HCT116 (cell line): ENCODE results near the gene EML1. TPM values are rescaled to one million over a fixed set of nuclear protein-coding genes. Genes with fewer than 3 reads are reported as not detected.

Experiments used
- ATAC-seq: fragments of 200-7000 bp; cut with Tn5 transposase; 2 replicates; pipeline ENCODE4 v1.9.1; 2020; ENCODE audit warnings: mild to moderate bottlenecking, moderate library complexity
- BruUV-seq: library from RNA; stranded (reverse); fragments of 400-500 nt; replicated peaks from 2 replicates; lab custom pipeline; 2021; lab: Mats Ljungman, UMichigan
- CTCF ChIA-PET: fragments of 300-600 bp; sonication (Branson Sonifier 250); formaldehyde crosslinking; loops from one replicate; lab custom pipeline; 2021; ENCODE audit warnings: antibody characterized with exemption; lab: Charles Lee
- POLR2A ChIA-PET: fragments of 300-600, 350-600 bp; sonication (Branson Sonifier 250); formaldehyde crosslinking; loops from one replicate; lab custom pipeline; 2021; ENCODE audit warnings: antibody characterized with exemption; lab: Charles Lee
- RAD21 ChIA-PET, 2 experiments: fragments of 300-600 bp; sonication (Branson Sonifier 250); formaldehyde crosslinking; loops; one replicate each; lab custom pipeline; 2023; ENCODE audit warnings: low total read pairs in 2 of 2; ENCODE audit not compliant: uncharacterized antibody in 2 of 2, unreplicated experiment in 2 of 2, low non-redundant PET in 1 of 2; lab: Charles Lee
- DNase-seq: peaks from one replicate; pipeline ENCODE4 v3.0.0-alpha.2; 2010; ENCODE audit warnings: low read depth, low spot score
- H2AFZ ChIP-seq: fragments of 200-600 bp; shearing (Covaris generic), sonication (generic); 2 replicates; pipeline ENCODE4 v1.6.1; 2017; ENCODE audit warnings: low read depth, mixed run types, mixed read lengths, antibody characterized with exemption, low read length; ENCODE audit not compliant: poor library complexity, severe bottlenecking
- H3K27ac ChIP-seq: 2 replicates; pipeline ENCODE4 v1.5.1; 2012; ENCODE audit warnings: low read depth, low read length
- H3K27me3 ChIP-seq: fragments of 200-600 bp; sonication (generic); 2 replicates; pipeline ENCODE4 v1.6.1; 2016; ENCODE audit warnings: mixed run types, low read length, mixed read lengths; ENCODE audit not compliant: insufficient read depth
- H3K36me3 ChIP-seq, 2 experiments: fragments of 200-500 bp in 1 of 2; fragments of 200-600 bp in 1 of 2; sonication (Bioruptor generic) in 1 of 2; sonication (generic) in 1 of 2; 2 replicates each; pipeline versions ENCODE4 v1.5.1 to v1.6.1; 2014 to 2016; ENCODE audit warnings: low read length in 2 of 2, inconsistent platforms in 1 of 2, mixed read lengths in 1 of 2, mixed run types in 1 of 2; ENCODE audit not compliant: insufficient read depth in 2 of 2, control insufficient read depth in 1 of 2
- H3K4me1 ChIP-seq, 2 experiments: fragments of 200-600 bp in 1 of 2; sonication (generic) in 1 of 2; 2 replicates each; pipeline versions ENCODE4 v1.5.1 to v1.6.1; 2012 to 2017; ENCODE audit warnings: low read length in 2 of 2, inconsistent platforms in 1 of 2, mild to moderate bottlenecking in 1 of 2, mixed read lengths in 1 of 2, mixed run types in 1 of 2, moderate library complexity in 1 of 2; ENCODE audit not compliant: insufficient read depth in 2 of 2, control insufficient read depth in 1 of 2
- H3K4me2 ChIP-seq: fragments of 200-600 bp; sonication (generic); 2 replicates; pipeline ENCODE4 v1.6.1; 2017; ENCODE audit warnings: mixed run types, low read length, mixed read lengths
- H3K4me3 ChIP-seq, 2 experiments: fragments of 200-600 bp in 1 of 2; sonication (generic) in 1 of 2; replicated peaks in 1 of 2; 2 replicates each; pipeline ENCODE4 v1.5.1; 2011 to 2016; ENCODE audit warnings: low read length in 2 of 2, control low read depth in 1 of 2, low read depth in 1 of 2, mild to moderate bottlenecking in 1 of 2, mixed read lengths in 1 of 2, mixed run types in 1 of 2
- H3K79me2 ChIP-seq: fragments of 200-600 bp; sonication (generic); 2 replicates; pipeline ENCODE4 v1.6.1; 2017; ENCODE audit warnings: mild to moderate bottlenecking, mixed run types, low read length, moderate library complexity, mixed read lengths; ENCODE audit not compliant: insufficient read depth
- H3K9ac ChIP-seq: fragments of 200-600 bp; sonication (generic); 2 replicates; pipeline ENCODE4 v1.6.1; 2016; ENCODE audit warnings: low read length, mixed read lengths
- H3K9me2 ChIP-seq: fragments of 200-600 bp; sonication (generic), shearing (Covaris generic); 2 replicates; pipeline ENCODE4 v1.6.1; 2017; ENCODE audit warnings: mixed run types, mild to moderate bottlenecking, moderate library complexity; ENCODE audit not compliant: insufficient read depth
- H3K9me3 ChIP-seq, 2 experiments: fragments of 200-500 bp in 1 of 2; fragments of 200-600 bp in 1 of 2; sonication (Bioruptor generic) in 1 of 2; sonication (generic) in 1 of 2; 2 replicates each; pipeline ENCODE4 v1.6.1; 2014 to 2017; ENCODE audit warnings: low read length in 2 of 2, mixed read lengths in 2 of 2, inconsistent platforms in 1 of 2, low read depth in 1 of 2, mild to moderate bottlenecking in 1 of 2, mixed run types in 1 of 2, moderate library complexity in 1 of 2; ENCODE audit not compliant: control insufficient read depth in 1 of 2, insufficient read depth in 1 of 2
- H4K20me1 ChIP-seq: fragments of 200-600 bp; sonication (generic), shearing (Covaris generic); 2 replicates; pipeline ENCODE4 v1.6.1; 2017; ENCODE audit warnings: mixed run types, mild to moderate bottlenecking, moderate library complexity; ENCODE audit not compliant: insufficient read depth
- CBX3 ChIP-seq: IDR thresholded peaks from 2 replicates; pipeline ENCODE4 v1.6.1; 2012; ENCODE audit warnings: low read depth
- CTCF ChIP-seq, 3 experiments: fragments of 200-600 bp in 1 of 3; sonication (generic) in 1 of 3; IDR thresholded peaks in 2 of 3; conservative IDR thresholded peaks in 1 of 3; 2 replicates each; pipeline ENCODE4 v1.5.1; 2012 to 2017; ENCODE audit warnings: low read depth in 2 of 3, low read length in 2 of 3, antibody characterized with exemption in 1 of 3, borderline replicate concordance in 1 of 3, control low read depth in 1 of 3, mild to moderate bottlenecking in 1 of 3, mixed read lengths in 1 of 3, mixed run types in 1 of 3, moderate library complexity in 1 of 3; ENCODE audit not compliant: insufficient read depth in 1 of 3
- EGR1 ChIP-seq: IDR thresholded peaks from 2 replicates; pipeline ENCODE4 v1.6.1; 2012; ENCODE audit warnings: low read depth
- ELF1 ChIP-seq: IDR thresholded peaks from 2 replicates; pipeline ENCODE4 v1.6.1; 2012; ENCODE audit warnings: low read depth, borderline replicate concordance
- EZH2 ChIP-seq: fragments of 200-600 bp; sonication (generic); IDR thresholded peaks from 2 replicates; pipeline ENCODE4 v1.6.1; 2017; ENCODE audit warnings: antibody characterized with exemption, mixed run types
- EZH2phosphoT487 ChIP-seq: fragments of 200-600 bp; IDR thresholded peaks from 2 replicates; pipeline ENCODE4 v1.6.1; 2018; ENCODE audit warnings: antibody characterized with exemption, borderline replicate concordance
- FOSL1 ChIP-seq: IDR thresholded peaks from 2 replicates; pipeline ENCODE4 v1.6.1; 2012; ENCODE audit warnings: low read depth
- JUND ChIP-seq: IDR thresholded peaks from 2 replicates; pipeline ENCODE4 v1.6.1; 2012
- MAX ChIP-seq: IDR thresholded peaks from 2 replicates; pipeline ENCODE4 v1.6.1; 2012
- POLR2A ChIP-seq: IDR thresholded peaks from 2 replicates; pipeline ENCODE4 v1.7.0; 2011; ENCODE audit warnings: borderline replicate concordance; ENCODE audit not compliant: insufficient read depth, insufficient read length; ENCODE audit errors: extremely low read depth
- RAD21 ChIP-seq: IDR thresholded peaks from 2 replicates; pipeline ENCODE4 v1.6.1; 2012; ENCODE audit warnings: low read depth, mild to moderate bottlenecking
- SIN3A ChIP-seq: IDR thresholded peaks from 2 replicates; pipeline ENCODE4 v1.6.1; 2012; ENCODE audit warnings: low read depth
- SP1 ChIP-seq: IDR thresholded peaks from 2 replicates; pipeline ENCODE4 v1.6.1; 2012; ENCODE audit warnings: low read depth
- SRF ChIP-seq: IDR thresholded peaks from 2 replicates; pipeline ENCODE4 v1.6.1; 2012; ENCODE audit warnings: low read depth
- TCF7L2 ChIP-seq: IDR thresholded peaks from 2 replicates; pipeline ENCODE4 v1.7.0; 2011; ENCODE audit warnings: borderline replicate concordance, inconsistent platforms; ENCODE audit not compliant: insufficient read depth, insufficient read length; ENCODE audit errors: extremely low read depth
- ZBTB33 ChIP-seq: IDR thresholded peaks from 2 replicates; pipeline ENCODE4 v1.6.1; 2011; ENCODE audit warnings: mild to moderate bottlenecking, low read length, moderate library complexity; ENCODE audit not compliant: insufficient replicate concordance; ENCODE audit errors: extremely low read depth
- ZNF274 ChIP-seq: fragments of 200-500 bp; sonication (Bioruptor generic); IDR thresholded peaks from 2 replicates; pipeline ENCODE4 v1.6.1; 2014; ENCODE audit warnings: mild to moderate bottlenecking, low read depth, low read length, inconsistent platforms
- intact Hi-C: fragments of 100-400 bp; cut with micrococcal nuclease; formaldehyde crosslinking; loops from 2 replicates; pipeline ENCODE4 v1.10.0; 2022
- total RNA-seq: library from RNA; stranded (reverse); gene quantifications from one replicate; pipeline ENCODE4 v1.2.1, GENCODE V29; 2021; ENCODE audit not compliant: unreplicated experiment
- TF ChIP-seq, protein P1 (sequence below): IDR thresholded peaks from 2 replicates; pipeline ENCODE4 v1.6.1; 2012
- TF ChIP-seq, protein P2 (sequence below): IDR thresholded peaks from 2 replicates; pipeline ENCODE4 v1.6.1; 2012; ENCODE audit warnings: low read depth

The EML1 gene
- total RNA-seq, 1 experiment from 2014 or later, result 7.4 TPM

GRCh38 chr14:99918781-99919180, 125.6 kb downstream of the EML1 start:
- no peak for TF ChIP-seq ELF1
- no peak for TF ChIP-seq SRF
- TF ChIP-seq, protein P1, sequence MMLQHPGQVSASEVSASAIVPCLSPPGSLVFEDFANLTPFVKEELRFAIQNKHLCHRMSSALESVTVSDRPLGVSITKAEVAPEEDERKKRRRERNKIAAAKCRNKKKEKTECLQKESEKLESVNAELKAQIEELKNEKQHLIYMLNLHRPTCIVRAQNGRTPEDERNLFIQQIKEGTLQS, result no peak
- TF ChIP-seq ZNF274, result no peak
- TF ChIP-seq CTCF (IDR thresholded peaks at IDR 0.05 in 2 of 3, conservative IDR thresholded peaks at IDR 0.05 in 1 of 3; ENCODE audit: borderline replicate concordance in 1 of 3, insufficient read depth in 1 of 3, low read depth in 2 of 3, low read length in 2 of 3), result no peak
- TF ChIP-seq TCF7L2, result no peak
- TF ChIP-seq SP1, result no peak
- no peak for TF ChIP-seq RAD21
- no peak for TF ChIP-seq ZBTB33
- TF ChIP-seq FOSL1, result no peak
- TF ChIP-seq, protein P2, sequence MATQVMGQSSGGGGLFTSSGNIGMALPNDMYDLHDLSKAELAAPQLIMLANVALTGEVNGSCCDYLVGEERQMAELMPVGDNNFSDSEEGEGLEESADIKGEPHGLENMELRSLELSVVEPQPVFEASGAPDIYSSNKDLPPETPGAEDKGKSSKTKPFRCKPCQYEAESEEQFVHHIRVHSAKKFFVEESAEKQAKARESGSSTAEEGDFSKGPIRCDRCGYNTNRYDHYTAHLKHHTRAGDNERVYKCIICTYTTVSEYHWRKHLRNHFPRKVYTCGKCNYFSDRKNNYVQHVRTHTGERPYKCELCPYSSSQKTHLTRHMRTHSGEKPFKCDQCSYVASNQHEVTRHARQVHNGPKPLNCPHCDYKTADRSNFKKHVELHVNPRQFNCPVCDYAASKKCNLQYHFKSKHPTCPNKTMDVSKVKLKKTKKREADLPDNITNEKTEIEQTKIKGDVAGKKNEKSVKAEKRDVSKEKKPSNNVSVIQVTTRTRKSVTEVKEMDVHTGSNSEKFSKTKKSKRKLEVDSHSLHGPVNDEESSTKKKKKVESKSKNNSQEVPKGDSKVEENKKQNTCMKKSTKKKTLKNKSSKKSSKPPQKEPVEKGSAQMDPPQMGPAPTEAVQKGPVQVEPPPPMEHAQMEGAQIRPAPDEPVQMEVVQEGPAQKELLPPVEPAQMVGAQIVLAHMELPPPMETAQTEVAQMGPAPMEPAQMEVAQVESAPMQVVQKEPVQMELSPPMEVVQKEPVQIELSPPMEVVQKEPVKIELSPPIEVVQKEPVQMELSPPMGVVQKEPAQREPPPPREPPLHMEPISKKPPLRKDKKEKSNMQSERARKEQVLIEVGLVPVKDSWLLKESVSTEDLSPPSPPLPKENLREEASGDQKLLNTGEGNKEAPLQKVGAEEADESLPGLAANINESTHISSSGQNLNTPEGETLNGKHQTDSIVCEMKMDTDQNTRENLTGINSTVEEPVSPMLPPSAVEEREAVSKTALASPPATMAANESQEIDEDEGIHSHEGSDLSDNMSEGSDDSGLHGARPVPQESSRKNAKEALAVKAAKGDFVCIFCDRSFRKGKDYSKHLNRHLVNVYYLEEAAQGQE, result no peak
- no peak for TF ChIP-seq POLR2A
- TF ChIP-seq EZH2phosphoT487, result no peak
- TF ChIP-seq MAX, result no peak
- TF ChIP-seq EZH2, result no peak
- TF ChIP-seq CBX3, result no peak
- TF ChIP-seq SIN3A, result no peak
- no peak for TF ChIP-seq EGR1
- no peak for TF ChIP-seq JUND
- POLR2A ChIA-PET, result no interaction called here
- DNase-seq, result no peak
- Histone ChIP-seq H3K4me3 (no peak overlapping the region), H3K27me3 (no peaks in the 10 kb centered on the region), H2AFZ (no peak overlapping the region), H3K9me2 (no peaks in the 10 kb centered on the region), H3K79me2 (no peaks in the 10 kb centered on the region), H3K9me3 (no peaks in the 10 kb centered on the region), H3K27ac (no peak overlapping the region), H3K36me3 (no peaks in the 10 kb centered on the region), H3K9ac (no peak overlapping the region), H3K4me2 (no peak overlapping the region), H3K4me1 (no peaks in the 10 kb centered on the region), H4K20me1 (no peaks in the 10 kb centered on the region)
- no TSS peak for BruUV-seq
- RAD21 ChIA-PET, result no interaction called here
- CTCF ChIA-PET, result no interaction called here
- ATAC-seq, result no peak
- intact Hi-C loops, result no loop called here
